GM19351 (cell line): ENCODE results near the gene SLC39A8.
A peak's percentile ranks its signal among the peaks of the same experiment; 100 is the strongest.

Experiments used
- ATAC-seq: cut with Tn5 transposase; IDR thresholded peaks from one replicate; pipeline ENCODE4 v1.9.1; 2021; ENCODE audit warnings: mild to moderate bottlenecking, moderate library complexity; ENCODE audit not compliant: unreplicated experiment

The SLC39A8 gene

DNA sequence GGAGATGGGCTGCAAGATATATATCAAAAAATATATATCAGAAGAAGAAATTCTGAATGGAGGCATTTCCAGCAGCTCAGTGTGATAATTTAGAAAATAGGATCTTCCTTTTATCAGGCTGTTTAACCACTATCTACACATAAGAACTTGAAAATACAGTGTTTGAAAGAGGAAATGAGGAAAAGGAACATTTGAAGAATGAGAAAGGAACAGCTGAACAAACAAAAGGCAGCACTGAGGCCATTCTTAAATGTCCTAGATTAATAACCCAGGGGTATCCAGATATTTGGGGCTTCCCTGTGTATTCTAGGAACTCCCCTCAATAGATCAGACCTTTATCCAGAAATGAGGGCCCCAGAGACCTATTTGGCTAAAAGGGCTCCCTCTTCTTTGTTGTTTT lies 4.1 kb downstream of the SLC39A8 start:
- no peak for ATAC-seq

GRCh38 chr4:102339018-102339417 lies 6.3 kb downstream of the SLC39A8 start:
- no peak for ATAC-seq

GRCh38 chr4:102338405-102338804 lies 6.9 kb downstream of the SLC39A8 start:
- no peak for ATAC-seq

DNA sequence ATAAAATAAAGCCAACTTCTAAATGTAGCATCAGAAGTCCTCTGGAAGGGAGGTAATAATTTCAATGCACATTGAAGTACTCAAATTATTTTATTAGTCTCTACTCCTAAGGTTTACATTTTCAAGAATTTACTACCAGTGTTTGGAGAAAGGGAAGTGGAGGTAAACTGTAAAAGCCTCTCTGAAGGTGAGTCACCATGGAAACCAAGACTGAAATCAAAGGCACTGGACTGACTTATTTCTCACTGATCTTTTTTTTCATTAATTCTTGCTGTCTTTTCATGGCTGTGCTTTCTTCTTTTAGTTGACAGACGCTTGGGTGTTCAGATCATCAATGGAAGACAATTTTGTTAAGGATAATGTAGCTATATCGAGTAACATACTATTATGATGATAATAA lies 9.7 kb downstream of the SLC39A8 start:
- ATAC-seq, result no peak

GRCh38 chr4:102334624-102335023 lies 10.7 kb downstream of the SLC39A8 start:
- ATAC-seq, result no peak

GRCh38 chr4:102333787-102334186 lies 11.5 kb downstream of the SLC39A8 start:
- no peak for ATAC-seq

GRCh38 chr4:102328045-102328444 lies 17.2 kb downstream of the SLC39A8 start:
- no peak for ATAC-seq

DNA sequence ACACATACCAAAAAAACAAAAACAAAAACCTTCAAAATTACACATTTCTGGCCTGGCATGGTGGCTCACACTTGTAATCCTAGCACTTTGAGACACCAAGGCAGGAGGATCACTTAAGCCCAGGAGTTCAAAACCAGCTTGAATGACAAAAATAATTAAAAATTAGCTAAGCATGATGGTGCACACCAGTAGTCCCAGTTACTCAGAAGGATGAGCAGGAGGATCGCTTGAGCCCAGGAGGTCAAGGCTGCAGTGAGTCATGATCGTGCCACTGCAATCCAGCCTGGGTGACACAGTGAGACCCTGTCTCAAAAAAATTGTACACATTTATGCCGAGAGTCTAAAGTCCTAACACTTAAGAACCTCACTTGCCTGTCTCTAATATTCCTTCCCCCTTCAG lies 18.3 kb downstream of the SLC39A8 start:
- ATAC-seq, result no peak

DNA sequence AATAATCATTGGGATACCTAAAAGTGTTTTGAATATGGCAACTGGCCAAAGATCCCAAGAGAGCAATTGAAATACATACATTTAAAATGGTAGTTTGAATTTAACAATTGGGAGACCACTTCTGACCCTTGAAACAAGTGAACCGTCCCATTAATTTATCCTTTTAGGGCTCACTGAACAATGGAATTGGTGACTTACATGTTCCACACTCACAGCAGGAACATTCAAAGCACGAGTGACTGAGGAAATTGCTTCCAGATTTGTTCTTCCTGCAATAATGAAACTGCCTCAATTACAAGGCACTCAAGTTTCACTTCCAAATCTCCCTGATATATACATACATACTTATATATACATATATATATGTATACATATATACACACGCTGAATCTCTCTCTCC lies 20.6 kb downstream of the SLC39A8 start:
- no peak for ATAC-seq

DNA sequence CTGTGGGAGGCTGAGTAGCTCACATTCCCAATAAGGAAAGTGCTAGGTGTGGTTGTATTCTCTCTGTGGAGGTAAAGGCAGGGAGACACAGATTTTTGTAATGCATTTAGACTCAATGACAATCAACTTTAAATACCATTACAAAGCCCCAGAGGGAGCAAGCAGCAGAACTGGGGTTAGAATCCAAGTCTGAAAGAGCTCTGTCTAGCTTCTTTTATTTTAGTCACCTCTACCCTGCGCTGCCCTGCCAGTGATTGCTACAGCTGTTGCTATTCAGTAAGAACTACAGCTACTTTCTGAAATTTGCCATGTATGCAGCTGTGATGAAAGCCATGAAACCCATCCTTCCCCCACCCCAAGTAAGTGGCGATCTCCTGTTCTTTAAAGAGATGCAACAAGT lies 22.5 kb downstream of the SLC39A8 start:
- ATAC-seq, result no peak

DNA sequence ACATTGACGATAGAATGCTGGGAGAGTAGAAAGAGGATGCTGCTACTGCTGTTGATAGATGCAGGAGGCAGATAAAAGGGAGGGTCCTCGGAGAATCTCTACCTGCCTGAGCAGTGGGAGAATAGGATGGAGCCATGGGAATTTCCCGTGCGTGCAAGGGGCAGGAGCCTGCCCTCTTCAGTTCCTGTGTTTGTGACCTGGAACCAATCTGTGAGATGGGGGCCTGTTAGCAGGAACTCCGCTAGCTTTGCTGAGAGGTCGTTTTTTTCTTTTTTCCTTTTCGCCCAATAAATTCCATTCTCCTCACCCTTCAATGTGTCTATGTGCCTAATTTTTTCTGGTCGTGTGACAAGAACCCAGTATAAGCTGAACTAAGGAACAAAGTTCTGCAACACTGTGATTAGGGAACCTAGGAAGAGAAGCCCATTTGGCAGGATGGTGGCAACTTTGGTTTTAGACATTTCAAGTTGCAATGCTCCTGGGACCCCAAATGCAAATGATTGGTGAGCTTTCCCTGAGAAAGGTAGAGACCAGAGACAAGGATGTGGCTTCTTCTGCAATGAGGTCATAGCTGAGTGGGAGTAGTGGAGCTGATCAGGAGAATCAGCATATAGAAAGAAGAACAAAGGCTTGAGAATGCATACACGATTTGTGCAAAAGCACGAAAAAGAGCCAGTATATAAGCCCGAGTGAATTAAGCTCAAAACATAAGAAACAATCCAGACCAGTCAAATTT lies 23.9 kb downstream of the SLC39A8 start:
- peak; percentile 84 for ATAC-seq

GRCh38 chr4:102319594-102319993 lies 25.7 kb downstream of the SLC39A8 start:
- no peak for ATAC-seq

GRCh38 chr4:102318526-102318925 lies 26.8 kb downstream of the SLC39A8 start:
- no peak for ATAC-seq

GRCh38 chr4:102318105-102318504 lies 27.2 kb downstream of the SLC39A8 start:
- ATAC-seq, result no peak

DNA sequence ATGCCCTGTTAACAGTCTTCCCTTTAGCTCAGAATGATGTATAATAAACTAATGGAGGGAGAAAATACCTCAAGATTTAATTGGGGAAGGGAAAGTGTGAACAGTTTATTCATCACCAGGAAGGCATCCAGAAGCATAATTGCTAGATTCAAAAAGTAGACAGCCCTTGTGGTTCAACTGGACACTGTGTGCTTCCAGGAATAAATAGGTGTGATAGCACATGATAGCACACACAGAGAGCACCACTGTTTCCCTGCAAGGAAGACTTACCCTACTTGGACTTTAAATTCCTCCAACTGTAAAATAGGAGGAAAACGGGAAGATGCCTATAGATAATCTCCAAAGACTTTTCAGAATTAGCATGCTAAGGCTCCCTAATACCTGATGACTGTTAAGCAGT lies 27.8 kb downstream of the SLC39A8 start:
- ATAC-seq, result no peak

DNA sequence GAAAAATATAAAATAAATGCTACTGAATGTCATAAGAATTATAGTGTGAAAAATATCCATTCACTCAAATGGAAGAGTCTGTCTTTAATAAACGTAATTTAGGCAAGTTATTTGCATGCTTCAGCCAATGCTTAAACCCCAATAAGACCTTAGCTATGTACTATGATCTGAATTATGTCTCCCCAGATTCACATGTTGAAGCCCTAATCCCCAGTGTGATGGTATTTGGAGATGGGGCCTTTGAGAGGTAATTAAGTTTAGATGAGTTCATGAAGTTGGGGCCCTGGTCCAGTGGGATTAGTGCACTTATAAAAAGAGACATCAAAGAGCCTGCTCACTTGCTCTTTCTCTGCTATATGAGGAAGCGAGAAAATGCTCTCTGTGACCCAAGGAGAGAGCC lies 28.7 kb downstream of the SLC39A8 start:
- no peak for ATAC-seq

- no peak for ATAC-seq
These were observed 29.8 kb downstream of the SLC39A8 start for GRCh38 chr4:102315532-102315931.

GRCh38 chr4:102312417-102312816 lies 32.9 kb downstream of the SLC39A8 start:
- no peak for ATAC-seq

DNA sequence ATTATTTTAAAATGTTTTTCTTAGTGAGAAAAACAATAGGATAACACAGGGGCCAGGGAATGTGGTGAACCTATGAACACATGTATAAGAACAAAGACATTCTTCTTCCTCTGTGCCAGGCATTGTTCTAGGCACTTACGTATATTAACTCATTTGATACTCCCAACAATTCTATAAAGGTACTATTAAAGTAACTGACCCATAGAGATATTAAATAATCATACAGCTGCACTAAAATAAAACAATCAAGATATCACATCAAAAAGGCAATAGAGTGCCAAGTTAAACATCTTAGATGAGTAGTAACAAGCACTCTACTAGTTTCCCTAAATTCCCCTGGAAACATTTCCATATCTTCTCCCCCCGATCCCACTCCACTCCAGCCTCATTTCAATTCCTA lies 33.4 kb downstream of the SLC39A8 start:
- ATAC-seq, result no peak

DNA sequence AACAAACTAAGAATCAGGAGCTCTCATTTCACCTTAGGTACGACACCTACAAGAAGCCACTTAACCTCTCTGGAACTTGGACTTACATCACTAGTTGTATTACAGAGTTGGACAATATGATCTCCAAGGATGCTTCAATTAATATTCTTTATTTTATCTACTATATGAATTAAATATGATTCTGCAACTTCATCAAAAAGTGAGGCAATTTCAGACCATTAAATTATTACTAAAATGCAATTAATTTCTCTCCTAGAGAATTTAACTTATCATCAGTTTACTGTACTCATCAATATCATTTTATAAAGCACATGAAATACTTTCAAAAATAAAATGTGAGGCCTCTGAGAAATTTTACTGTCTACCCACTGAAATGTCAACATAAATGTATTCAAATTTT lies 33.9 kb downstream of the SLC39A8 start:
- ATAC-seq, result no peak

GRCh38 chr4:102308032-102308799 lies 37.1 kb downstream of the SLC39A8 start:
- peak; percentile 57 for ATAC-seq

DNA sequence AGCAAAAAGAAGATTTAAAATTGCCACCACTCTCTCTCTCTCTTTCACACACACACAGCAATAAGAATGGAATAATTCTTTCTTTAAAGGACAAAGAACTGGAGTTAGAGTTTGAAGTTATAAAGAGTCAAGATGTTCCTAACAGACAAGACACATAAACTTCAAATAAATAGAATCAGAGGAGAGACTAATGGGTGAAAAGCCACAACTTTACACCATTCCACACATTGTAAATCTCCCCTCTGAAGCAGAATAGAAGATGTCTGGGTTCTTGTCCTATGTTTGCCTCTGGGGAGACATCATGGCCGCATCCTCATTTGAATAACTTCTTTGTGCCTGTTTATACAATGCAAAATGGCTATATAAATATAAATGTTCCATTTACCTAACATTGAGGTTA lies 39.6 kb downstream of the SLC39A8 start:
- no peak for ATAC-seq
